ENCODE measurements around the gene KRTAP13-3. TPM values are rescaled to one million over a fixed set of nuclear protein-coding genes. Genes with fewer than 3 reads are reported as not detected.

KRTAP13-3 gene
- total and polyA plus RNA-seq, 2 of the 8 experiments (the other 6 are each of a cell fraction or from before 2014, with no cell fraction given) = not detected

DNA sequence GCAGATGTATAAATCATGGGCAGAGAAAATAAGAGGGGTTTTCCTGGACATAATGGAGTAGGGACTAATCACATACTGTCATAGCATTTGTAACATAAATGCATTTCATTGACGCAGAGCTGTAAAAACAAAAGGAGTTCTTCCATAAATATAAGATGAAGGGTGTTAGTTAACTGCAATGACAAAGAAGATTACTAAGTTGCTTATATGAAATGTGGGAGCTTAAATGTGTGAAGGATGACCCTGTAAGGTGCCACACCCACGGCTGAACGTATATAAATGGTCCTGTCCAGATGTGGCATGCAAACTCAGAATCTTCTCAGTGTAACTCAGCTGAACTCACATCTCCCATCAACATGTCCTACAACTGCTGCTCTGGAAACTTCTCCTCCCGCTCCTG is 30.0 kb downstream of the KRTAP13-3 start, which contains the start of gene KRTAP13-1 (continued):
- TF ChIP-seq SUZ12 (IDR thresholded peaks at IDR 0.05; ENCODE audit: low read length) (no peak), SIRT6 (IDR thresholded peaks at IDR 0.05; ENCODE audit: low read length) (no peak), TBP (IDR thresholded peaks at IDR 0.05; ENCODE audit: low read depth, low read length) (no peak), TCF12 (IDR thresholded peaks at IDR 0.05; ENCODE audit: low read depth, low read length) (no peak)
